Mammary epithelial cell (primary cell): ENCODE results near the gene MYLK4.

Experiments used
- CTCF ChIP-seq, 2 donors: IDR thresholded peaks in 1 of 2; conservative IDR thresholded peaks in 1 of 2; 2 replicates each; pipeline ENCODE4 v1.5.1; 2011 to 2012; ENCODE audit warnings: inconsistent platforms in 2 of 2, low read length in 2 of 2, mild to moderate bottlenecking in 2 of 2, control low read depth in 1 of 2, low read depth in 1 of 2; ENCODE audit not compliant: insufficient read depth in 1 of 2; ENCODE audit errors: extremely low read depth in 1 of 2
- EZH2 ChIP-seq: IDR thresholded peaks from 2 replicates; pipeline ENCODE4 v1.6.1; 2012; ENCODE audit warnings: low read length, inconsistent platforms, borderline replicate concordance

GRCh38 chr6:2695454-2696095 is 55.1 kb downstream of the MYLK4 start:
- TF ChIP-seq CTCF (conservative IDR thresholded peaks at IDR 0.05 in 1 of 2, IDR thresholded peaks at IDR 0.05 in 1 of 2; ENCODE audit: extremely low read depth in 1 of 2, insufficient read depth in 1 of 2, low read depth in 1 of 2, low read length in 2 of 2) (peak; percentile 17 to 50), EZH2 (no peak)
